AG04449 (cell line): ENCODE data around the gene COPG2.
"Not testable (repeated sequence)": the region's sequence is repeated elsewhere in the genome, so short reads cannot be mapped to it uniquely, and the experiment has no call there.

ENCODE experiments used
- CTCF ChIA-PET: fragments of 350-600 bp; formaldehyde crosslinking; extraction: SDS; loops from one replicate; lab custom pipeline; 2021; ENCODE audit warnings: antibody characterized with exemption; lab: Yijun Ruan, JAX
- POLR2A ChIA-PET: fragments of 400-600, 350-600 bp; formaldehyde crosslinking; extraction: SDS; loops from one replicate; lab custom pipeline; 2020; ENCODE audit warnings: antibody characterized with exemption, inconsistent platforms; lab: Yijun Ruan, JAX
- DNase-seq: peaks from one replicate; pipeline ENCODE4 v3.0.0-alpha.2; 2010; ENCODE audit warnings: low read depth, low spot score
- H3K4me3 ChIP-seq: 2 replicates; pipeline ENCODE4 v1.5.1; 2011; ENCODE audit warnings: low read depth, mild to moderate bottlenecking, control low read depth, low read length
- CTCF ChIP-seq: IDR thresholded peaks from one replicate; pipeline ENCODE4 v1.5.1; 2011; ENCODE audit warnings: mild to moderate bottlenecking, moderate library complexity, low read length, control low read depth, inconsistent platforms; ENCODE audit not compliant: insufficient read depth; ENCODE audit errors: missing control alignments

COPG2 gene

GRCh38 chr7:130595986-130596385, 72.6 kb downstream of the COPG2 start:
- no peak for TF ChIP-seq CTCF
- H3K4me3 ChIP-seq: no peak overlapping the region
- CTCF ChIA-PET: no interaction called here
- POLR2A ChIA-PET: no interaction called here
- DNase-seq: no peak

- CTCF ChIA-PET: no interaction called here
- DNase-seq: no peak
- POLR2A ChIA-PET: no interaction called here
- TF ChIP-seq CTCF: no peak
- no peak overlapping the region for H3K4me3 ChIP-seq
Measured at GRCh38 chr7:130593033-130593432, 75.5 kb downstream of the COPG2 start.

- CTCF ChIA-PET, H3K4me3 ChIP-seq, DNase-seq, POLR2A ChIA-PET: not testable (repeated sequence)
Measured at GRCh38 chr7:130591464-130591863, 77.1 kb downstream of the COPG2 start.

- H3K4me3 ChIP-seq, DNase-seq, CTCF ChIA-PET, POLR2A ChIA-PET: not testable (repeated sequence)
Measured at GRCh38 chr7:130585932-130586331, 82.6 kb downstream of the COPG2 start.

- CTCF ChIA-PET, POLR2A ChIA-PET, DNase-seq, H3K4me3 ChIP-seq: not testable (repeated sequence)
Measured at GRCh38 chr7:130575110-130575509, 93.4 kb downstream of the COPG2 start.

GRCh38 chr7:130570144-130570543, 98.4 kb downstream of the COPG2 start:
- DNase-seq, H3K4me3 ChIP-seq, CTCF ChIA-PET, POLR2A ChIA-PET: not testable (repeated sequence)

GRCh38 chr7:130566898-130567280, 101.7 kb downstream of the COPG2 start:
- no peak for DNase-seq
- CTCF ChIA-PET: no interaction called here
- no peak for TF ChIP-seq CTCF
- no peak overlapping the region for H3K4me3 ChIP-seq
- POLR2A ChIA-PET: no interaction called here

GRCh38 chr7:130566168-130566897, 102.2 kb downstream of the COPG2 start:
- ChIA-PET CTCF (no interaction called here), POLR2A (no interaction called here)
- no peak for DNase-seq
- TF ChIP-seq CTCF: no peak
- no peak overlapping the region for H3K4me3 ChIP-seq
